ENCODE measurements around the gene IFRD2. TPM values are rescaled to one million over a fixed set of nuclear protein-coding genes. Genes with fewer than 3 reads are reported as not detected.

The IFRD2 gene
- total and polyA plus RNA-seq, 9 of the 15 experiments (the other 6 are each of a cell fraction or from before 2014, with no cell fraction given), result 30.5 to 115 (median 52.8) TPM

GRCh38 chr3:50340448-50341329 lies 48.5 kb upstream of the IFRD2 start, which contains the start of gene RASSF1 (continued):
- TF ChIP-seq, protein P1, sequence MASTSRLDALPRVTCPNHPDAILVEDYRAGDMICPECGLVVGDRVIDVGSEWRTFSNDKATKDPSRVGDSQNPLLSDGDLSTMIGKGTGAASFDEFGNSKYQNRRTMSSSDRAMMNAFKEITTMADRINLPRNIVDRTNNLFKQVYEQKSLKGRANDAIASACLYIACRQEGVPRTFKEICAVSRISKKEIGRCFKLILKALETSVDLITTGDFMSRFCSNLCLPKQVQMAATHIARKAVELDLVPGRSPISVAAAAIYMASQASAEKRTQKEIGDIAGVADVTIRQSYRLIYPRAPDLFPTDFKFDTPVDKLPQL (IDR thresholded peaks at IDR 0.05; ENCODE audit: extremely low read depth, insufficient read length), result no peak
- TF ChIP-seq KDM1A (IDR thresholded peaks at IDR 0.05), result no peak
- TF ChIP-seq RBM15 (IDR thresholded peaks at IDR 0.05; ENCODE audit: insufficient read depth, low read length), result no peak
- no peak for TF ChIP-seq BCOR (IDR thresholded peaks at IDR 0.05)
- TF ChIP-seq, protein P2, sequence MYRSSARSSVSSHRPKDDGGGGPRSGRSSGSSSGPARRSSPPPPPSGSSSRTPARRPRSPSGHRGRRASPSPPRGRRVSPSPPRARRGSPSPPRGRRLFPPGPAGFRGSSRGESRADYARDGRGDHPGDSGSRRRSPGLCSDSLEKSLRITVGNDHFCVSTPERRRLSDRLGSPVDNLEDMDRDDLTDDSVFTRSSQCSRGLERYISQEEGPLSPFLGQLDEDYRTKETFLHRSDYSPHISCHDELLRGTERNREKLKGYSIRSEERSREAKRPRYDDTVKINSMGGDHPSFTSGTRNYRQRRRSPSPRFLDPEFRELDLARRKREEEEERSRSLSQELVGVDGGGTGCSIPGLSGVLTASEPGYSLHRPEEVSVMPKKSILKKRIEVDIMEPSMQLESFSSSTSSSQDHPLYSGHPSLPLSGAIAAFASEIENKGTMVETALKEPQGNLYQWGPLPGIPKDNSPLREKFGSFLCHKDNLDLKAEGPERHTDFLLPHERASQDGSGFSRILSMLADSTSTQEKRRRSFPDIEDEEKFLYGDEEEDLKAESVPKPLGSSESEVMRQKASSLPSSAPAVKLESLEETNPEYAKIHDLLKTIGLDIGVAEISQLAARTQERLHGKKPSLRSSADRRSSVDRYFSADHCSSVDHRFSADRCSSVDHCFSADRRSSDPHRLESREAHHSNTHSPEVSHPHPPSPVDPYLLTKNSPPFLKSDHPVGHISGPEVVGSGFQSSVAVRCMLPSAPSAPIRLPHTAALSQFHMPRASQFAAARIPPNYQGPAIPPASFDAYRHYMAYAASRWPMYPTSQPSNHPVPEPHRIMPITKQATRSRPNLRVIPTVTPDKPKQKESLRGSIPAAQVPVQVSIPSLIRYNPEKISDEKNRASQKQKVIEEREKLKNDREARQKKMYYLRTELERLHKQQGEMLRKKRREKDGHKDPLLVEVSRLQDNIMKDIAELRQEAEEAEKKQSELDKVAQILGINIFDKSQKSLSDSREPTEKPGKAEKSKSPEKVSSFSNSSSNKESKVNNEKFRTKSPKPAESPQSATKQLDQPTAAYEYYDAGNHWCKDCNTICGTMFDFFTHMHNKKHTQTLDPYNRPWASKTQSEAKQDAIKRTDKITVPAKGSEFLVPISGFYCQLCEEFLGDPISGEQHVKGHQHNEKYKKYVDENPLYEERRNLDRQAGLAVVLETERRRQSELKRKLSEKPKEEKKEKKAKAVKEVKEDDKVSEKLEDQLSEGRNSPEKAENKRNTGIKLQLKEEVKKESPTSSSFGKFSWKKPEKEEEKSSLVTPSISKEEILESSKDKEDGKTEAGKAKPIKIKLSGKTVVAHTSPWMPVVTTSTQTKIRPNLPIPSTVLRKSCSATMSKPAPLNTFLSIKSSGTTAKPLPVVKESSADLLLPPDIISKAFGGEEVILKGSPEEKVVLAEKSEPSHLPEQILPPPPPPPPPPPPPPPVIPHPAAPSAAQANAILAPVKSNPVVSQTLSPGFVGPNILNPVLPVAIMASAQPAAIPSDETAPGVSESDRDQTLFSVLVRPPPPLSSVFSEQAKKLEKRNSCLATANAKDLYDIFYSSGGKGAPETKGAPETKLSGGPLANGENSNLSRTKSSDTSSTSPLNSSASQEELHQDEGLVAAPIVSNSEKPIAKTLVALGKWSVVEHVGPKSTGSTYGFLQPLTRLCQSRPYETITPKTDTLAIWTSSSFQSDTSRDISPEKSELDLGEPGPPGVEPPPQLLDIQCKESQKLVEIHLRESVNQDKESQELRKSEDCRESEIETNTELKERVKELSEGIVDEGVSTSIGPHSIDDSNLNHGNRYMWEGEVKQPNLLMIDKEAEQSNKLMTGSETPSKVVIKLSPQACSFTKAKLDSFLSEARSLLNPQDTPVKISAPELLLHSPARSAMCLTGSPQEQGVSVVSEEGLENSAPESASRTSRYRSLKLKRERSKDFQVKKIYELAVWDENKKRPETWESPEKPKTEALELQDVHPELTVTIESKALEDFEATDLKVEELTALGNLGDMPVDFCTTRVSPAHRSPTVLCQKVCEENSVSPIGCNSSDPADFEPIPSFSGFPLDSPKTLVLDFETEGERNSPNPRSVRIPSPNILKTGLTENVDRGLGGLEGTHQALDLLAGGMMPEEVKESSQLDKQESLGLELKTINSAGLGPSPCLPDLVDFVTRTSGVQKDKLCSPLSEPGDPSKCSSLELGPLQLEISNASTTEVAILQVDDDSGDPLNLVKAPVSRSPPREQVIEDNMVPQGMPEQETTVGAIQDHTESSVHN (IDR thresholded peaks at IDR 0.05; ENCODE audit: borderline replicate concordance in 1 of 2, low read depth in 1 of 2), result no peak
- TF ChIP-seq SRSF9 (IDR thresholded peaks at IDR 0.05; ENCODE audit: borderline replicate concordance, low read depth, low read length), result no peak
- no peak; the same call in 1 of the 2 replicates for TF ChIP-seq ZBTB7A (IDR thresholded peaks at IDR 0.05; ENCODE audit: borderline replicate concordance, control insufficient read depth, low read depth, low read length)
- TF ChIP-seq ZFX (CRISPR knock-in tag; IDR thresholded peaks at IDR 0.05), result peak; percentile 88
- no peak for TF ChIP-seq TRIM24 (IDR thresholded peaks at IDR 0.05)
- no peak for TF ChIP-seq ZNF239 (CRISPR knock-in tag; IDR thresholded peaks at IDR 0.05)
- no peak for TF ChIP-seq KAT8 (IDR thresholded peaks at IDR 0.05; ENCODE audit: low read depth)
- no peak for TF ChIP-seq DIDO1 (tag; IDR thresholded peaks at IDR 0.05; ENCODE audit: low read depth)
- TF ChIP-seq ZNF444 (CRISPR knock-in tag; IDR thresholded peaks at IDR 0.05), result no peak
- no peak for TF ChIP-seq TFAM (CRISPR knock-in tag; conservative IDR thresholded peaks at IDR 0.05)
- no peak for TF ChIP-seq MTA3 (IDR thresholded peaks at IDR 0.05; ENCODE audit: borderline replicate concordance)
- peak; percentile 79; the same call in 1 of the 2 replicates for TF ChIP-seq NR3C1 (CRISPR knock-in tag; IDR thresholded peaks at IDR 0.05)
- no peak for TF ChIP-seq GTF2A2 (tag; IDR thresholded peaks at IDR 0.05)
- TF ChIP-seq TAL1 (IDR thresholded peaks at IDR 0.05), result no peak
- no peak for TF ChIP-seq HOXB6 (CRISPR knock-in tag; IDR thresholded peaks at IDR 0.05; ENCODE audit: borderline replicate concordance)
